Measurements from ENCODE around the gene ZNF700.
"Not testable (repeated sequence)": the region's sequence is repeated elsewhere in the genome, so short reads cannot be mapped to it uniquely, and the experiment has no call there.

Gene ZNF700

GRCh38 chr19:11984986-11985385 lies 60.1 kb downstream of the ZNF700 start:
- FAIRE-seq: no peak

GRCh38 chr19:11986754-11987153 lies 61.8 kb downstream of the ZNF700 start:
- FAIRE-seq: no peak
- no peak for DNase-seq (ENCODE audit: insufficient read length, low spot score)

More at GRCh38 chr19:11984986-11985385, 60.1 kb downstream of the ZNF700 start:
- no peak for DNase-seq (ENCODE audit: insufficient read length, low spot score)

- DNase-seq (ENCODE audit: insufficient read length, low spot score): peak; percentile 94
- no peak for FAIRE-seq
Observed at GRCh38 chr19:11987405-11988281, 62.7 kb downstream of the ZNF700 start.

DNA sequence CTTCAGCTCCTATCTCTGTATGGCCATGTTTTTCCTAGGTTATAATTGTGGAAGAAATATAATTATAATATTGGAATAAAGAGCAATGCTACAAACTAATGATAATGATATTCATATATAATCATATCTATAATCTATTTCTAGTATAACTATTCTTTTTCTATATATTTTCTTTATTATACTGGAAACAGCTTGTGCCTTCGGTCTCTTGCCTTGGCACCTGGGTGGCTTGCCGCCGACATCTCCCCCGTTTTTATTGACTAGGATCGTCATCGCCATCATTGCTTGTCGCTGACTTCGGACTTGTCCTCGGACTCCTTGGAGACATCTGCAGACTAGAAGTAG lies 64.2 kb downstream of the ZNF700 start:
- no peak for FAIRE-seq
- no peak for DNase-seq (ENCODE audit: insufficient read length, low spot score)

GRCh38 chr19:11991921-11992320 lies 67.0 kb downstream of the ZNF700 start:
- not testable (repeated sequence) for FAIRE-seq; DNase-seq (ENCODE audit: insufficient read length, low spot score)

DNA sequence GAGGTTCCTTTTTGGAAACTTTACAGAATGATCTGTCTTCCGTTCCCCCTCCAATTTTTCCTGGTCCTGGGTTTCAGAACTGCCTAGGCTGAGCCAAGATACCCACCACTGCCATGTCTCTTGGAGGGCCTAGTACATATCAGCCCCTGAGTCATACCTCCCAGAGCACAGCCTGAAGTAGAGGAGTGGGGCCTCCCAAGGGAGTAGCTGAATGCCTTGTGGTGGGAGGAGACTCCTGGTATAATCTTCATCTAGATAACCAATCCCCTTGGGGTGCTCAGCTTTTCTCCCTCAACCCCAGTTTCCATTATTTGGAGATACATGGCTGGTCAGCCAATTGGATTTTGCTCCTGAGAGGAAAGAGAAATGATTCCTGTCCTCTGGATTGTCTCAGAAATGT lies 70.3 kb downstream of the ZNF700 start:
- DNase-seq (ENCODE audit: insufficient read length, low spot score): peak; percentile 28
- FAIRE-seq: no peak

All from HTR-8/SVneo (cell line).